DOHH2 (cell line): ENCODE data around the gene TRPM2.
"Not testable (repeated sequence)": the region's sequence is repeated elsewhere in the genome, so short reads cannot be mapped to it uniquely, and the experiment has no call there.

Source experiments
- H3F3A ChIP-seq: fragments of 200-600 bp; sonication (generic), shearing (Covaris generic); 2 replicates; pipeline ENCODE4 v1.6.0; 2016; ENCODE audit warnings: antibody characterized with exemption, mild to moderate bottlenecking; ENCODE audit not compliant: control insufficient read depth, insufficient read depth
- H3K27ac ChIP-seq: fragments of 200-600 bp; sonication (generic); 2 replicates; pipeline ENCODE4 v1.5.1; 2014; ENCODE audit warnings: low read depth, mild to moderate bottlenecking, low read length, moderate library complexity
- H3K27me3 ChIP-seq: fragments of 200-600 bp; sonication (generic); 2 replicates; pipeline ENCODE4 v1.6.1; 2014; ENCODE audit warnings: mild to moderate bottlenecking, low read length, mixed read lengths; ENCODE audit not compliant: control insufficient read depth
- H3K36me3 ChIP-seq: fragments of 200-600 bp; sonication (generic); 2 replicates; pipeline ENCODE4 v1.6.1; 2014; ENCODE audit warnings: mild to moderate bottlenecking, low read length, moderate library complexity, mixed read lengths; ENCODE audit not compliant: control insufficient read depth
- H3K4me1 ChIP-seq: fragments of 200-600 bp; sonication (generic); 2 replicates; pipeline ENCODE4 v1.6.1; 2014; ENCODE audit warnings: mild to moderate bottlenecking, low read length, mixed read lengths; ENCODE audit not compliant: control insufficient read depth
- H3K4me2 ChIP-seq: fragments of 200-600 bp; sonication (generic); 2 replicates; pipeline ENCODE4 v1.6.0; 2014; ENCODE audit warnings: mild to moderate bottlenecking, low read length, moderate library complexity
- H3K4me3 ChIP-seq: fragments of 200-600 bp; sonication (generic); 2 replicates; pipeline ENCODE4 v1.5.1; 2014; ENCODE audit warnings: mild to moderate bottlenecking, low read length, mixed read lengths
- H3K79me2 ChIP-seq: fragments of 200-600 bp; sonication (generic); 2 replicates; pipeline ENCODE4 v1.6.1; 2014; ENCODE audit warnings: mild to moderate bottlenecking, low read length, mixed read lengths; ENCODE audit not compliant: control insufficient read depth
- H3K9me2 ChIP-seq: fragments of 200-600 bp; sonication (generic); replicated peaks from 2 replicates; pipeline ENCODE4 v1.6.1; 2014; ENCODE audit warnings: mild to moderate bottlenecking, low read length, mixed read lengths; ENCODE audit not compliant: control insufficient read depth
- H3K9me3 ChIP-seq: fragments of 200-600 bp; sonication (generic); 2 replicates; pipeline ENCODE4 v1.6.1; 2014; ENCODE audit warnings: antibody characterized with exemption, low read length, mixed read lengths; ENCODE audit not compliant: control insufficient read depth, insufficient read depth
- H4K20me1 ChIP-seq: fragments of 200-600 bp; sonication (generic); 2 replicates; pipeline ENCODE4 v1.6.0; 2014; ENCODE audit warnings: low read depth, mild to moderate bottlenecking, antibody characterized with exemption, low read length, moderate library complexity; ENCODE audit not compliant: control insufficient read depth, insufficient read depth
- EZH2phosphoT487 ChIP-seq: fragments of 200-600 bp; sonication (generic); IDR thresholded peaks from 2 replicates; pipeline ENCODE4 v1.6.1; 2017; ENCODE audit warnings: borderline replicate concordance, mild to moderate bottlenecking, antibody characterized with exemption, low read length, moderate library complexity, mixed read lengths
- TF ChIP-seq, protein P1 (sequence below): fragments of 200-600 bp; sonication (generic); IDR thresholded peaks from one replicate; pipeline ENCODE4 v1.5.1; 2014; ENCODE audit warnings: antibody characterized with exemption, mild to moderate bottlenecking, low read depth, low read length; ENCODE audit not compliant: poor library complexity, severe bottlenecking

TRPM2 gene

GRCh38 chr21:44357064-44357837 is 3.8 kb downstream of the TRPM2 start:
- Histone ChIP-seq H3F3A (no peaks in the 10 kb centered on the region), H3K27ac (no peak overlapping the region), H3K9me3 (no peaks in the 10 kb centered on the region), H3K4me1 (peaks cover 30% of the 10 kb centered on the region), H3K79me2 (no peaks in the 10 kb centered on the region), H3K4me3 (no peak overlapping the region), H3K4me2 (no peak overlapping the region), H4K20me1 (no peaks in the 10 kb centered on the region), H3K9me2 (no peaks in the 10 kb centered on the region), H3K36me3 (no peaks in the 10 kb centered on the region), H3K27me3 (no peaks in the 10 kb centered on the region)
- no peak for TF ChIP-seq EZH2phosphoT487

GRCh38 chr21:44359396-44359795 is 6.0 kb downstream of the TRPM2 start:
- no peaks in the 10 kb centered on the region for H3K9me3 ChIP-seq
- no peaks in the 10 kb centered on the region for H3K79me2 ChIP-seq
- no peak overlapping the region for H3K27ac ChIP-seq
- no peak overlapping the region for H3K4me3 ChIP-seq
- H3K36me3 ChIP-seq: no peaks in the 10 kb centered on the region
- H3K27me3 ChIP-seq: no peaks in the 10 kb centered on the region
- TF ChIP-seq EZH2phosphoT487: no peak
- TF ChIP-seq, protein P1, sequence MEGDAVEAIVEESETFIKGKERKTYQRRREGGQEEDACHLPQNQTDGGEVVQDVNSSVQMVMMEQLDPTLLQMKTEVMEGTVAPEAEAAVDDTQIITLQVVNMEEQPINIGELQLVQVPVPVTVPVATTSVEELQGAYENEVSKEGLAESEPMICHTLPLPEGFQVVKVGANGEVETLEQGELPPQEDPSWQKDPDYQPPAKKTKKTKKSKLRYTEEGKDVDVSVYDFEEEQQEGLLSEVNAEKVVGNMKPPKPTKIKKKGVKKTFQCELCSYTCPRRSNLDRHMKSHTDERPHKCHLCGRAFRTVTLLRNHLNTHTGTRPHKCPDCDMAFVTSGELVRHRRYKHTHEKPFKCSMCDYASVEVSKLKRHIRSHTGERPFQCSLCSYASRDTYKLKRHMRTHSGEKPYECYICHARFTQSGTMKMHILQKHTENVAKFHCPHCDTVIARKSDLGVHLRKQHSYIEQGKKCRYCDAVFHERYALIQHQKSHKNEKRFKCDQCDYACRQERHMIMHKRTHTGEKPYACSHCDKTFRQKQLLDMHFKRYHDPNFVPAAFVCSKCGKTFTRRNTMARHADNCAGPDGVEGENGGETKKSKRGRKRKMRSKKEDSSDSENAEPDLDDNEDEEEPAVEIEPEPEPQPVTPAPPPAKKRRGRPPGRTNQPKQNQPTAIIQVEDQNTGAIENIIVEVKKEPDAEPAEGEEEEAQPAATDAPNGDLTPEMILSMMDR: no peak
- H3K9me2 ChIP-seq: no peaks in the 10 kb centered on the region
- no peaks in the 10 kb centered on the region for H4K20me1 ChIP-seq
- no peak overlapping the region for H3K4me2 ChIP-seq
- no peaks in the 10 kb centered on the region for H3F3A ChIP-seq
- peaks cover 13% of the 10 kb centered on the region for H3K4me1 ChIP-seq

DNA sequence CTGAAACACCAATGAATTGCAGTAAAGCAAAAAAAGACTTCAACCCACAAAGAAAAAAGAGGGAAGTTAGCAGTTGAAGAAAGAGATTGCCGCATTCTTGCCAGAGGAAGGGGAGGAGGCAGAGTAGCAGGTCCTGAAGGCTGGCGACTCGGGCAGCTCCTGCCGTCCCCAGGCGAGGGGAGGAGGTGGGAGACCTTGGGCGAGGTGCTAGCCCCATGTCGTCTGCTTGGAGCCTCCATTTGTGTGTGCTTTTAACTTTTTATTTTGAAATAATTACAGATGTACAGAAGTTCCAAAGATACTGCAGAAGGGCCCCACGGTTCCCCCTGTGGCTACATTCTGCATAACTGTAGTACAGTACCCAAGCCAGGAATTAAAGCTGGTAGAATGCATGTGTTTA is 6.7 kb downstream of the TRPM2 start:
- Histone ChIP-seq H3K79me2 (no peaks in the 10 kb centered on the region), H3K27me3 (no peaks in the 10 kb centered on the region), H3K4me3 (no peak overlapping the region), H3K36me3 (no peaks in the 10 kb centered on the region), H4K20me1 (no peaks in the 10 kb centered on the region), H3F3A (no peaks in the 10 kb centered on the region), H3K9me3 (no peaks in the 10 kb centered on the region), H3K4me1 (peaks cover 6% of the 10 kb centered on the region), H3K27ac (no peak overlapping the region), H3K9me2 (no peaks in the 10 kb centered on the region), H3K4me2 (no peak overlapping the region)
- TF ChIP-seq EZH2phosphoT487: no peak
- TF ChIP-seq, protein P1: no peak

- not testable (repeated sequence) for H3K27me3 ChIP-seq, H3K27ac ChIP-seq, H3F3A ChIP-seq, H3K9me3 ChIP-seq, H3K4me3 ChIP-seq, H3K4me2 ChIP-seq, H3K36me3 ChIP-seq, H3K4me1 ChIP-seq, H4K20me1 ChIP-seq, H3K9me2 ChIP-seq, H3K79me2 ChIP-seq
Observed at GRCh38 chr21:44361903-44362302, 8.5 kb downstream of the TRPM2 start.
